Measurements from ENCODE around the gene EHMT1.

The EHMT1 gene

GRCh38 chr9:137581361-137582285 is 37.2 kb upstream of the EHMT1 start:
- peaks cover 14% of the 10 kb centered on the region for H3K36me3 ChIP-seq (ENCODE audit: control insufficient read depth, insufficient read depth, low read length)

GRCh38 chr9:137582286-137582860 is 36.4 kb upstream of the EHMT1 start:
- H3K23ac ChIP-seq (ENCODE audit: low read length): no peak overlapping the region
- no peak overlapping the region for H4K8ac ChIP-seq (ENCODE audit: low read depth, low read length)
- H3K4me2 ChIP-seq (ENCODE audit: low read length): no peak overlapping the region
- peak; percentile 37 for DNase-seq
- no peak overlapping the region for H3K9ac ChIP-seq (ENCODE audit: low read length)
- WGBS (ENCODE audit: extremely low coverage, insufficient coverage, low lambda C conversion rate): no CpG with 5 or more reads among the region's 20 CpGs
- H3K4me3 ChIP-seq (ENCODE audit: low read length): no peak overlapping the region
- H3K27ac ChIP-seq (ENCODE audit: low read depth, low read length): no peak overlapping the region
- no peak overlapping the region for H2BK15ac ChIP-seq (replicated peaks; ENCODE audit: low read depth)
- no peak overlapping the region for H3K56ac ChIP-seq (ENCODE audit: low read length)
- peaks cover 9% of the 10 kb centered on the region for H3K79me2 ChIP-seq (ENCODE audit: control insufficient read depth, insufficient read depth, low read length)
- H3K79me1 ChIP-seq (ENCODE audit: low read length): peaks cover 5% of the 10 kb centered on the region
- H2BK5ac ChIP-seq (ENCODE audit: low read length): no peak overlapping the region
- no peak overlapping the region for H4K5ac ChIP-seq (ENCODE audit: low read length)
- H3K18ac ChIP-seq (ENCODE audit: low read length): no peak overlapping the region
- no peak overlapping the region for H2AK5ac ChIP-seq (ENCODE audit: low read length)
- no peaks in the 10 kb centered on the region for H3K27me3 ChIP-seq (ENCODE audit: insufficient read depth, low read length, poor library complexity)
- no peak overlapping the region for H2BK120ac ChIP-seq (ENCODE audit: low read depth, low read length)
- no peak overlapping the region for H3K4ac ChIP-seq (ENCODE audit: low read depth, low read length)
- peaks cover 2% of the 10 kb centered on the region for H3K4me1 ChIP-seq (ENCODE audit: control insufficient read depth, low read depth, low read length)
- peaks cover 16% of the 10 kb centered on the region for H3K36me3 ChIP-seq (ENCODE audit: control insufficient read depth, insufficient read depth, low read length)

More at GRCh38 chr9:137581361-137582285, 37.2 kb upstream of the EHMT1 start:
- H3K79me2 ChIP-seq (ENCODE audit: control insufficient read depth, insufficient read depth, low read length): peaks cover 16% of the 10 kb centered on the region
- H3K27me3 ChIP-seq (ENCODE audit: insufficient read depth, low read length, poor library complexity): no peaks in the 10 kb centered on the region
- peaks cover 5% of the 10 kb centered on the region for H3K4me1 ChIP-seq (ENCODE audit: control insufficient read depth, low read depth, low read length)
- peaks cover 9% of the 10 kb centered on the region for H3K79me1 ChIP-seq (ENCODE audit: low read length)
- no peak for DNase-seq
- H3K4ac ChIP-seq (ENCODE audit: low read depth, low read length): no peak overlapping the region
- no peak overlapping the region for H3K27ac ChIP-seq (ENCODE audit: low read depth, low read length)
- H4K5ac ChIP-seq (ENCODE audit: low read length): no peak overlapping the region
- H3K18ac ChIP-seq (ENCODE audit: low read length): no peak overlapping the region
- H3K4me2 ChIP-seq (ENCODE audit: low read length): no peak overlapping the region
- WGBS (ENCODE audit: extremely low coverage, insufficient coverage, low lambda C conversion rate): no CpG with 5 or more reads among the region's 22 CpGs
- H2AK5ac ChIP-seq (ENCODE audit: low read length): no peak overlapping the region
- H3K23ac ChIP-seq (ENCODE audit: low read length): no peak overlapping the region
- H3K56ac ChIP-seq (ENCODE audit: low read length): no peak overlapping the region
- no peak overlapping the region for H2BK15ac ChIP-seq (replicated peaks; ENCODE audit: low read depth)
- no peak overlapping the region for H2BK5ac ChIP-seq (ENCODE audit: low read length)
- H3K9ac ChIP-seq (ENCODE audit: low read length): no peak overlapping the region
- no peak overlapping the region for H4K8ac ChIP-seq (ENCODE audit: low read depth, low read length)
- no peak overlapping the region for H2BK120ac ChIP-seq (ENCODE audit: low read depth, low read length)
- no peak overlapping the region for H3K4me3 ChIP-seq (ENCODE audit: low read length)

DNA sequence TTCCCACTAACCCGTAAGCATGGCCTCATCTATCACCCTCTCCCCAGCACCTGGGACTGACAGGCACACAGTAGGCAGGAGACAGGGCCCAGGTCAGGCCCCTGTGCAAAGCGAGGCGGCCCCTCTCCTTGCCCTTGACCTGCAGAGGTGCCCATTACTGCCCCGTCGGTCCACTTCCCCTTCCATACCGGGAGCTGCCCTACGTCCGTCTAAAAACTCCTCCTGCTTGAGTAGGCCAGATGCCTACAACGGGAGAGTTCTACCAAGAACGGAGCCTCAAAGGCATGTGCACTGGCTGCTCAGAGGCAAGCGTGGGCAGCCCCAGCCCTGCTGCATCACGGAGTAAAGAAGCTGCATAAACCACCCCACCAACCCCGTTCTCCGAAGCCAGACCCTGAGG is 35.5 kb upstream of the EHMT1 start:
- Histone ChIP-seq H4K8ac (ENCODE audit: low read depth, low read length) (no peak overlapping the region), H3K27me3 (ENCODE audit: insufficient read depth, low read length, poor library complexity) (no peaks in the 10 kb centered on the region), H3K27ac (ENCODE audit: low read depth, low read length) (no peak overlapping the region), H3K4me1 (ENCODE audit: control insufficient read depth, low read depth, low read length) (no peaks in the 10 kb centered on the region), H2AK5ac (ENCODE audit: low read length) (no peak overlapping the region), H3K23ac (ENCODE audit: low read length) (no peak overlapping the region), H2BK120ac (ENCODE audit: low read depth, low read length) (no peak overlapping the region), H3K79me2 (ENCODE audit: control insufficient read depth, insufficient read depth, low read length) (peaks cover under 1% of the 10 kb centered on the region), H3K4me3 (ENCODE audit: low read length) (no peak overlapping the region), H3K18ac (ENCODE audit: low read length) (no peak overlapping the region), H3K36me3 (ENCODE audit: control insufficient read depth, insufficient read depth, low read length) (peaks cover 20% of the 10 kb centered on the region), H2BK5ac (ENCODE audit: low read length) (no peak overlapping the region), H2BK15ac (replicated peaks; ENCODE audit: low read depth) (no peak overlapping the region), H3K4ac (ENCODE audit: low read depth, low read length) (no peak overlapping the region), H3K56ac (ENCODE audit: low read length) (no peak overlapping the region), H3K4me2 (ENCODE audit: low read length) (no peak overlapping the region), H3K79me1 (ENCODE audit: low read length) (peaks cover 6% of the 10 kb centered on the region), H4K5ac (ENCODE audit: low read length) (no peak overlapping the region), H3K9ac (ENCODE audit: low read length) (no peak overlapping the region)
- no CpG with 5 or more reads among the region's 14 CpGs for WGBS (ENCODE audit: extremely low coverage, insufficient coverage, low lambda C conversion rate)
- DNase-seq: no peak

- Histone ChIP-seq H3K79me1 (ENCODE audit: low read length) (peaks cover 12% of the 10 kb centered on the region), H3K27ac (ENCODE audit: low read depth, low read length) (no peak overlapping the region), H3K4me1 (ENCODE audit: control insufficient read depth, low read depth, low read length) (no peaks in the 10 kb centered on the region), H3K4me3 (ENCODE audit: low read length) (no peak overlapping the region), H2BK15ac (replicated peaks; ENCODE audit: low read depth) (no peak overlapping the region), H3K4ac (ENCODE audit: low read depth, low read length) (no peak overlapping the region), H4K8ac (ENCODE audit: low read depth, low read length) (no peak overlapping the region), H3K23ac (ENCODE audit: low read length) (no peak overlapping the region), H3K4me2 (ENCODE audit: low read length) (no peak overlapping the region), H2BK5ac (ENCODE audit: low read length) (no peak overlapping the region), H3K36me3 (ENCODE audit: control insufficient read depth, insufficient read depth, low read length) (peaks cover 23% of the 10 kb centered on the region), H3K27me3 (ENCODE audit: insufficient read depth, low read length, poor library complexity) (no peaks in the 10 kb centered on the region), H3K18ac (ENCODE audit: low read length) (no peak overlapping the region), H3K56ac (ENCODE audit: low read length) (no peak overlapping the region), H2BK120ac (ENCODE audit: low read depth, low read length) (no peak overlapping the region), H4K5ac (ENCODE audit: low read length) (no peak overlapping the region), H3K79me2 (ENCODE audit: control insufficient read depth, insufficient read depth, low read length) (peaks cover 5% of the 10 kb centered on the region), H2AK5ac (ENCODE audit: low read length) (no peak overlapping the region), H3K9ac (ENCODE audit: low read length) (no peak overlapping the region)
- no CpG with 5 or more reads among the region's 8 CpGs for WGBS (ENCODE audit: extremely low coverage, insufficient coverage, low lambda C conversion rate)
- no peak for DNase-seq
Measured at GRCh38 chr9:137583957-137584356, 34.8 kb upstream of the EHMT1 start.

DNA sequence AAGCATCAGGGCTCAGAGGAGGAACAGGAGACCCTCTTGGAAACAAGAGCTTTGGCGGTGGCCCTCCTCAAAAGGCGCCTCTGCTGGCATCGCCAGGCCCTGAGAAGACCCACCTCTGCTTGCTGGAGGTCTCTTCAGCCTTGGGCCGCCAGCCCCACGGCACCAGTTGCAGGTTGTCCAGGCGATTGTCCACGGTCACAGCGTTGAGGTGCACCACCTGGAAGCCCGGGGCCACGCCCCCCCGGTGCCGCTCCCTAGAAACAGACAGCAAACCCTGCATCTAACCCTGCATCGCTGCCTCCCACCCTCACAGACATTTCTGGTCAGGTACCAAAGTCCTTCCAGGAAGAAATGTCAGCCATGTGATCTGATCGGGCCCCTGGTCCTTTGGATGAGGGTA is 32.0 kb upstream of the EHMT1 start:
- Histone ChIP-seq H3K36me3 (ENCODE audit: control insufficient read depth, insufficient read depth, low read length) (peaks cover 23% of the 10 kb centered on the region), H4K5ac (ENCODE audit: low read length) (no peak overlapping the region)
- WGBS (ENCODE audit: extremely low coverage, insufficient coverage, low lambda C conversion rate): no CpG with 5 or more reads among the region's 14 CpGs

More for the DNA sequence above, 32.0 kb upstream of the EHMT1 start:
- H3K9ac ChIP-seq (ENCODE audit: low read length): no peak overlapping the region
- DNase-seq: no peak
- H2BK5ac ChIP-seq (ENCODE audit: low read length): no peak overlapping the region
- H3K18ac ChIP-seq (ENCODE audit: low read length): no peak overlapping the region
- no peak overlapping the region for H3K4ac ChIP-seq (ENCODE audit: low read depth, low read length)
- H2BK15ac ChIP-seq (replicated peaks; ENCODE audit: low read depth): no peak overlapping the region
- H3K4me3 ChIP-seq (ENCODE audit: low read length): no peak overlapping the region
- no peak overlapping the region for H3K56ac ChIP-seq (ENCODE audit: low read length)
- H3K4me1 ChIP-seq (ENCODE audit: control insufficient read depth, low read depth, low read length): no peaks in the 10 kb centered on the region
- H2BK120ac ChIP-seq (ENCODE audit: low read depth, low read length): no peak overlapping the region
- H3K4me2 ChIP-seq (ENCODE audit: low read length): no peak overlapping the region
- no peak overlapping the region for H2AK5ac ChIP-seq (ENCODE audit: low read length)
- no peaks in the 10 kb centered on the region for H3K27me3 ChIP-seq (ENCODE audit: insufficient read depth, low read length, poor library complexity)
- no peak overlapping the region for H3K23ac ChIP-seq (ENCODE audit: low read length)
- H3K79me1 ChIP-seq (ENCODE audit: low read length): peaks cover 19% of the 10 kb centered on the region
- no peak overlapping the region for H4K8ac ChIP-seq (ENCODE audit: low read depth, low read length)
- no peak overlapping the region for H3K27ac ChIP-seq (ENCODE audit: low read depth, low read length)
- H3K79me2 ChIP-seq (ENCODE audit: control insufficient read depth, insufficient read depth, low read length): peaks cover 12% of the 10 kb centered on the region

All from mesendoderm (in vitro differentiated cells).